ENCODE results near the gene FTCD.

Gene FTCD

DNA sequence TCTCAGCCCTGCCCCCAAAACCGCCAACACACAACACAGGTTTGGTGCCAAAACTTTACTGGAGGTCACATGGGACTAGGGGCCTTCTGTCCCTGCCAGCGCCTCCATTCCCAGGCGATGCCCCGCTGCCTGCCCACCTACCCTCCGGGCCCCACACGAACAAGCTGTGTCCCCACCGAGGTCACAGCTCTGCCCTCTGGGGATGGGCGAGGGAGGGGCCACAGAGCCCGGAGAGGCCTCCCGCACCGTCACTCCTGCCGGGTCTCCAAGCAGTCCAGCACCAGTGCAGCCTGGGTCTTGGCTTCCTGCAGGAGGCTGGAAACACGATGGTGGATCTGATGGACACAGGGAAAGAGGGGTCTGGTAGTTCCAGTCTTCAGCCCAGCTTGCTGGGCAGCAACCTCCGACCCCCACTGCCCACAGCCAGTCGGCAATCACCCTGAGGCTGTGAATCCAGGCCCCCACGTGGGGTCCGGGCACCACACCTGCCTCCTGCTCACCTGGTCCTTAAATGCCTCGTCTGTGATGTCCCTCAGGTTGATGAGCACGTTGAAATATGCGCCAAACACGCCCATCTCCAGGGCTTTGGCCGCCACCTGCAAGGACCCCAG is 18.5 kb downstream of the FTCD start:
- H3K4me3 ChIP-seq (ENCODE audit: low read depth, low read length): no peak overlapping the region
- TF ChIP-seq, protein P1, sequence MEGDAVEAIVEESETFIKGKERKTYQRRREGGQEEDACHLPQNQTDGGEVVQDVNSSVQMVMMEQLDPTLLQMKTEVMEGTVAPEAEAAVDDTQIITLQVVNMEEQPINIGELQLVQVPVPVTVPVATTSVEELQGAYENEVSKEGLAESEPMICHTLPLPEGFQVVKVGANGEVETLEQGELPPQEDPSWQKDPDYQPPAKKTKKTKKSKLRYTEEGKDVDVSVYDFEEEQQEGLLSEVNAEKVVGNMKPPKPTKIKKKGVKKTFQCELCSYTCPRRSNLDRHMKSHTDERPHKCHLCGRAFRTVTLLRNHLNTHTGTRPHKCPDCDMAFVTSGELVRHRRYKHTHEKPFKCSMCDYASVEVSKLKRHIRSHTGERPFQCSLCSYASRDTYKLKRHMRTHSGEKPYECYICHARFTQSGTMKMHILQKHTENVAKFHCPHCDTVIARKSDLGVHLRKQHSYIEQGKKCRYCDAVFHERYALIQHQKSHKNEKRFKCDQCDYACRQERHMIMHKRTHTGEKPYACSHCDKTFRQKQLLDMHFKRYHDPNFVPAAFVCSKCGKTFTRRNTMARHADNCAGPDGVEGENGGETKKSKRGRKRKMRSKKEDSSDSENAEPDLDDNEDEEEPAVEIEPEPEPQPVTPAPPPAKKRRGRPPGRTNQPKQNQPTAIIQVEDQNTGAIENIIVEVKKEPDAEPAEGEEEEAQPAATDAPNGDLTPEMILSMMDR (IDR thresholded peaks at IDR 0.05; ENCODE audit: low read depth, low read length): no peak

DNA sequence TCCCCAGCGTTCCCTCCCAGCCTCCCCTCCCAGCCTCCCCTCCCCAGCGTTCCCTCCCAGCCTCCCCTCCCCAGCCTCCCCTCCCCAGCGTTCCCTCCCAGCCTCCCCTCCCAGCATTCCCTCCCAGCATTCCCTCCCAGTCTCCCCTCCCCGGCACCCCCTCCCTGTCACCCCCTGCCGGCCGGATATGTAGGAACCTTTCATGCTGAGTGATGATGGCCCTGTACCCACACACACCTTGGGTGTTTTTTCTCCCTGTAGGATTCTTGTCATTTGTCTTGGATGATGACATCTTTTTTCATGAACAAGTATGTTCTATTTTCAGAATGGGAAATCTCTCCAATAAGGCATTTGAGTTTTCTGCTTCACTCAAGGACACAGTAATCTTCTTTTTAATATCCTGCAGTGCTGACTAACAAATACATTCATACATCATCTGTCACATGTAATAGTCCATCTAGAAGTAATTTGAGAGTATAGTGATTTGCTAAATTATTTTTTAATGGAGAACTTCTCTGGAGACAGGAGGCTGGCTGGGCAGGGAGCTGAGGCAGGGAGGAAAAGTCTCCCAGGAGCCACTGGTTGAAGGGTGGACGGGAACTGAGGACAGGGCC is 19.5 kb downstream of the FTCD start:
- no peak overlapping the region for H3K4me3 ChIP-seq (ENCODE audit: low read depth, low read length)
- TF ChIP-seq, protein P1 (IDR thresholded peaks at IDR 0.05; ENCODE audit: low read depth, low read length): no peak

DNA sequence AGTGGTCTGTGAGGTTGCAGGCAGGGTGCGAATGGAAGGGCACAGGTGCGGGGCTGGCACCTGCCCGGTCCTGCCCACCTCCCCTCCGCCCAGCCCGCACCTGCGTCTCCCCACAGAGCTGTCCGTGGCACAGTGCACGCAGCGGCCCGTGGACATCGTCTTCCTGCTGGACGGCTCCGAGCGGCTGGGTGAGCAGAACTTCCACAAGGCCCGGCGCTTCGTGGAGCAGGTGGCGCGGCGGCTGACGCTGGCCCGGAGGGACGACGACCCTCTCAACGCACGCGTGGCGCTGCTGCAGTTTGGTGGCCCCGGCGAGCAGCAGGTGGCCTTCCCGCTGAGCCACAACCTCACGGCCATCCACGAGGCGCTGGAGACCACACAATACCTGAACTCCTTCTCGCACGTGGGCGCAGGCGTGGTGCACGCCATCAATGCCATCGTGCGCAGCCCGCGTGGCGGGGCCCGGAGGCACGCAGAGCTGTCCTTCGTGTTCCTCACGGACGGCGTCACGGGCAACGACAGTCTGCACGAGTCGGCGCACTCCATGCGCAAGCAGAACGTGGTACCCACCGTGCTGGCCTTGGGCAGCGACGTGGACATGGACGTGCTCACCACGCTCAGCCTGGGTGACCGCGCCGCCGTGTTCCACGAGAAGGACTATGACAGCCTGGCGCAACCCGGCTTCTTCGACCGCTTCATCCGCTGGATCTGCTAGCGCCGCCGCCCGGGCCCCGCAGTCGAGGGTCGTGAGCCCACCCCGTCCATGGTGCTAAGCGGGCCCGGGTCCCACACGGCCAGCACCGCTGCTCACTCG is 23.3 kb downstream of the FTCD start:
- TF ChIP-seq, protein P1 (IDR thresholded peaks at IDR 0.05; ENCODE audit: low read depth, low read length): no peak
- no peak overlapping the region for H3K4me3 ChIP-seq (ENCODE audit: low read depth, low read length)

DNA sequence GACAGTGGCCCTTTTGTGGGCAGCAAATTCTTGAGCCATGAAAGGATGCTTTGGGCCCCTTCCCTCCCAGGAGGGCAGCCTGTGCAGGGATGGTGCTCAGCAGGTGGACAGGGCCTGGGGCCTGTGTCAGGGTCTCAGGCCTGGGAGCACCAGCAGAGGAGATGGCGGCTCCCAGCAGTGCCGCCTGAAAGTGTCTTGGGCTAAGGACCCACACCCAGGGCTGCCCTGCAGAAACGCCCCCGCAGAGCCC is 23.9 kb downstream of the FTCD start:
- H3K4me3 ChIP-seq (ENCODE audit: low read depth, low read length): no peak overlapping the region
- TF ChIP-seq, protein P1 (IDR thresholded peaks at IDR 0.05; ENCODE audit: low read depth, low read length): no peak

DNA sequence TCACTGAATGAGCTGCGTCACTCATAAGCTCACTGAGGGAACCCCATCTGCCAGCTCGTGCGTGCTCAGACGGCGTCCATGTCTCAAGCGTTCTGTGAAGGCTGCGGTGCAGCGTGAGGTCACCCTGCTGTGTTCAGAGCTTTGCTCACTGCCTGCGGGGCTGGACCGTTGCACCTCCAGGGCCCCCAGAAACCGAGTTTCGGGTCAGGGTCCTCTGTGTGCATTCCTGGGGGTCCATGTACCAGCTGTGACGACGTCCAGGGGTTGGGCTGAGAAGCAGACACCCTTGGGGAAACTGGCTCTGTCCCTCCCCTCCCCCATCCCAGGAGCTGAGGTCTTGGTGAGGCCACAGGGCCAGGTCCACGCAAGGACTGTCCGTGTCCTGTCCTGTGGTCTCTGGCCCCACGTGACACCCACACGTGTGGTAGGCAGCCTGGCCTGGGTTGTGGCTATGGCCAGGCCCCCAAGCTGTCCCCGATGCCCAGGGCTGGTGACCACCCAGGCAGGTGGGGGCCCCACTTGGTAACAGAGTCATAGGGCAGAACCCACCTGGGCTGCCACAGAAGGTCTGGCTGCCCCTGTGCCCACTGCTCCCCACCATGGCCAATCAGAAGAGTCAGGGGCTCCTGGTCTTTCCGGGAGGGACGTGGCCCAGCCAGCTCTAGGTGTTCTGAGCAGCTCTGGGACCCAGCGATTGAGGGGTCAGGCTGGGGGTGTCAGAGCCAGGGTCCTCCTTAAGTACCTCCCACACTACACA is 24.4 kb downstream of the FTCD start:
- no peak overlapping the region for H3K4me3 ChIP-seq (ENCODE audit: low read depth, low read length)
- TF ChIP-seq, protein P1 (IDR thresholded peaks at IDR 0.05; ENCODE audit: low read depth, low read length): no peak

DNA sequence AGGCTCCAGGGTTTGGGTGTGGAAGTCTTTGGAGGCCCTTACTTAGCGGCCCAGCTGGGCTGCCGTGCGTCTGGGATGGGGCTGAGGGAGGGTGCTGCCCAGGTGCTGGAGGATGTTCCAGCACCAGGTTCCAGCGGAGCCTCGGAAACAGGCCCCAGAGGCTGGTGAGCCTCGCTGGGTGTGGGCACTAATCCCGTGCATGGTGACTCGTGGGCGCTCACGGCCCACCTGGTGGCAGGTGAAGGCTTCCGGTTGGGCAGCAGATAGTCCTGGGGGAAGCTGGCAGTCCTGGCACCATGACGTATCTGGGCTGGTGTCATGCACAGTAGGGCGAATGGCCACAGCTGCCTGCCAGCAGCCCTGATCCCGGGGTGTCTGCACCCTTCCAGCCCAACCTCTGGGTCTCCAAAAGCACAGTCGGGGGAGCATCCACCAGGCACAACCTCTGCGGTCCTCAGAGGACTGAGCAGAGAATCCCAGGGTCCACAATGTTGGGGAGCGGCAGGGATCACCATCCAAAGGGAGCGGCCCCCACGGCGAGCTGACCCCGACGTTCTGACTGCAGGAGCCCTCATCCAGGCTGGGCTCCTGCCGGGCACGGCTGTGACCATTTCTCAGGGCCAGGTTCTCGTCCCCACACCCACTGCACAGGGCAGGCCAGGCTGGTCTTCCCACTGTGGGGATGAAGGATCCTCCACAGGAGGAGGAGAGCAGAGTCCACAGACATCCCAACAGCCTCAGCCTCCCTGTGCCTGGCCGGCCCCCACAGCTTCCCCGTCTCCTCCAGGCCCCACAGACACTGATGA is 25.3 kb downstream of the FTCD start:
- no peak overlapping the region for H3K4me3 ChIP-seq (ENCODE audit: low read depth, low read length)
- TF ChIP-seq, protein P1 (IDR thresholded peaks at IDR 0.05; ENCODE audit: low read depth, low read length): no peak

All from WI38 (cell line).